Adrenal gland (tissue), 12 donors: ENCODE results near the gene ARHGEF16. TPM values are rescaled to one million over a fixed set of nuclear protein-coding genes. Genes with fewer than 3 reads are reported as not detected.

Experiments used
- DNase-seq, 7 donors: peaks; one replicate each; pipeline ENCODE4 v3.0.0-alpha.2; 2019 to 2020
- H3K27ac ChIP-seq, 5 donors: fragments of 200-600 bp; sonication (generic) in 4 of 5; 1 replicate in 3 of 5; 2 replicates in 2 of 5; pipeline versions ENCODE4 v1.5.1 to v1.8.0; 2016 to 2020; ENCODE audit warnings: mild to moderate bottlenecking in 1 of 5
- H3K27me3 ChIP-seq: fragments of 200-600 bp; 2 replicates; pipeline ENCODE4 v1.8.0; 2021
- H3K36me3 ChIP-seq, 2 donors: fragments of 200-600 bp; replicated peaks in 1 of 2; 1 replicate in 1 of 2; 2 replicates in 1 of 2; pipeline versions ENCODE4 v1.5.1 to v1.8.0; 2018 to 2022
- H3K4me1 ChIP-seq, 2 donors: fragments of 200-600 bp; replicated peaks in 1 of 2; 1 replicate in 1 of 2; 2 replicates in 1 of 2; pipeline versions ENCODE4 v1.5.1 to v1.8.0; 2018 to 2021
- H3K4me3 ChIP-seq, 4 donors: fragments of 200-600 bp; sonication (generic) in 3 of 4; one replicate each; pipeline ENCODE4 v1.5.1; 2016 to 2018
- H3K9me3 ChIP-seq, 3 donors: fragments of 200-600 bp; sonication (generic) in 1 of 3; replicated peaks in 1 of 3; 1 replicate in 2 of 3; 2 replicates in 1 of 3; pipeline versions ENCODE4 v1.5.1 to v1.8.0; 2016 to 2021
- POLR2A ChIP-seq, 2 donors: fragments of 450-650 bp; IDR thresholded peaks; one replicate each; pipeline ENCODE4 v1.6.1; 2017; ENCODE audit warnings: antibody characterized with exemption in 2 of 2, mild to moderate bottlenecking in 2 of 2, moderate library complexity in 1 of 2
- WGBS, 4 donors: extraction: QIAGEN DNeasy Blood & Tissue Kit in 2 of 4; methylation state at CpG; one replicate each; pipeline versions ENCODE4 v1.1.5 to v1.1.7; 2013 to 2017; 5-methylcytosine and 5-hydroxymethylcytosine counted together
- intact Hi-C, 2 donors: fragments of 100-400 bp; cut with DNase I; formaldehyde crosslinking; loops; one replicate each; pipeline versions ENCODE4 v1.14.1 to v1.15.0; 2022 to 2023
- polyA plus RNA-seq, 3 donors: library from polyadenylated mRNA; stranded (reverse); fragments of 200-250 nt in 2 of 3; fragments of 350-450 nt in 1 of 3; fragmentation: Illumina TruSeq in 1 of 3; extraction: RNeasy Lipid Tissue Mini Kit (QIAGEN cat#74804) in 1 of 3; gene quantifications; one replicate each; pipeline ENCODE4 v1.2.3, GENCODE V29; 2013 to 2014
- total RNA-seq, 9 donors: library from RNA; depleted of rRNA in 4 of 9; stranded (reverse); fragments of >200 nt in 4 of 9; fragments of 120-200 nt in 1 of 9; fragmentation: NEBNext Ultra II Directional in 1 of 9; extraction: Animal tissue kit (Norgen Biotek cat#: 25700) in 1 of 9; gene quantifications; one replicate each; pipeline versions ENCODE4 v1.1.0 to v1.2.4, GENCODE V29; 2013 to 2023
- TF ChIP-seq, protein P1 (sequence below), 6 experiments: fragments of 450-650 bp in 4 of 6; fragments of 200-600 bp in 2 of 6; sonication (generic) in 1 of 6; IDR thresholded peaks; 1 replicate in 5 of 6; 2 replicates in 1 of 6; pipeline versions ENCODE4 v1.5.1 to v1.8.0; 2016 to 2021; ENCODE audit warnings: antibody characterized with exemption in 6 of 6, mild to moderate bottlenecking in 2 of 6, moderate library complexity in 1 of 6
- donor health status: healthy with polysubstance abuse.
- donor health status: Bipolar disorder and iron deficiency.
- donor health status: DM: yes; HTN: yes; CAD: no.
- donor health status: DM: no; HTN: no; CAD: no.
- donor health status: DM: no; HTN: no; CAD: no.
- donor health status: DM: yes; HTN: yes; CAD: no.

ARHGEF16 gene
- total and polyA plus RNA-seq, 12 donors, result 0.11 to 3.1 (median 0.83) TPM

DNA sequence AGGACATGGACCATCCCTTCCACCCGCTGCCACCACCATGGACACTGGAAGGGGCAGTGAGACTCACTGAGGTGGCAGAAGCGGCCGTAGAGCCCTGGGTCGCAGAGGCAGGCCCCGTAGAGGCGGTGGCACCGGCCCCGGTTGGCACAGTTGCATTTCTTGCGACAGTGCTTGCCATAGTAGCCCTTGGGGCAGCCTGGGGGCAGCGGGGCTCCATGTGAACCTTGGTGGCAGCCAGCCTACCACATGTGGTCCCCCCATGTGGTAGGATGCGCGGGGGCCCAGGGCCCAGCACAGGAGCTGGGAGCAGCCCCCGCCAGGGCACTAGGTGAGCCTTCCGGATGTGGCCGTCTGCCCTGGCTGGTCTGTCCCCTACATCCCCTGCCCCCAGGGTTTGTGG, 51.6 kb downstream of the ARHGEF16 start:
- Histone ChIP-seq H3K27me3 (no peaks in the 10 kb centered on the region), H3K9me3 (no peaks in the 10 kb centered on the region), H3K4me1 (no peaks in the 10 kb centered on the region), H3K27ac (no peak overlapping the region), H3K36me3 (no peaks in the 10 kb centered on the region), H3K4me3 (no peak overlapping the region)
- 88 to 94% (median 93%) methylated on average over 10 to 15 of the region's 15 CpGs; no CpG with 5 or more reads in 1 of the 4 donors for WGBS, 4 donors
- TF ChIP-seq POLR2A (IDR thresholded peaks at IDR 0.05), result no peak
- TF ChIP-seq, protein P1, sequence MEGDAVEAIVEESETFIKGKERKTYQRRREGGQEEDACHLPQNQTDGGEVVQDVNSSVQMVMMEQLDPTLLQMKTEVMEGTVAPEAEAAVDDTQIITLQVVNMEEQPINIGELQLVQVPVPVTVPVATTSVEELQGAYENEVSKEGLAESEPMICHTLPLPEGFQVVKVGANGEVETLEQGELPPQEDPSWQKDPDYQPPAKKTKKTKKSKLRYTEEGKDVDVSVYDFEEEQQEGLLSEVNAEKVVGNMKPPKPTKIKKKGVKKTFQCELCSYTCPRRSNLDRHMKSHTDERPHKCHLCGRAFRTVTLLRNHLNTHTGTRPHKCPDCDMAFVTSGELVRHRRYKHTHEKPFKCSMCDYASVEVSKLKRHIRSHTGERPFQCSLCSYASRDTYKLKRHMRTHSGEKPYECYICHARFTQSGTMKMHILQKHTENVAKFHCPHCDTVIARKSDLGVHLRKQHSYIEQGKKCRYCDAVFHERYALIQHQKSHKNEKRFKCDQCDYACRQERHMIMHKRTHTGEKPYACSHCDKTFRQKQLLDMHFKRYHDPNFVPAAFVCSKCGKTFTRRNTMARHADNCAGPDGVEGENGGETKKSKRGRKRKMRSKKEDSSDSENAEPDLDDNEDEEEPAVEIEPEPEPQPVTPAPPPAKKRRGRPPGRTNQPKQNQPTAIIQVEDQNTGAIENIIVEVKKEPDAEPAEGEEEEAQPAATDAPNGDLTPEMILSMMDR (IDR thresholded peaks at IDR 0.05), result no peak
- intact Hi-C loops, result no loop called here
- DNase-seq, result no peak

DNA sequence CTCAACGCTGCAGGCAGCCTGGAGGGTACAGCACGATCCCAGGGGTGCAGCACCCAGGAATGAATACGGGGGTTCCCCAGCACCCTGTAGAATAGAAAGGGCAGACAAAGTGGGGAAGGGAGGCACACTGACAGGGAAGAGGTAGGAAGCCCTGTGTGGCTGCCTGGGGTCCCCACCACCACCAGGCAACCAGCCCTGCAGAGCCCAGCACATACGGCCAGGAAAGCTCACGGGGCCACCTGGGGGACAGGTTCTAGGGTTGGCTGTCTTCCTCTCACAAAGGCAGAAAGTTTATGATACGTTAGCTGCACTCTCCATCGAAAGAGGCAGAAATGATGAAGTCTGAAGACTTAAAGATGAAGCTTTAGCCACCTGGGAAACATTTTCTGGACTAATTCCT, 52.5 kb downstream of the ARHGEF16 start:
- Histone ChIP-seq H3K27me3 (no peaks in the 10 kb centered on the region), H3K36me3 (no peaks in the 10 kb centered on the region), H3K27ac (no peak overlapping the region), H3K4me3 (no peak overlapping the region), H3K9me3 (no peaks in the 10 kb centered on the region), H3K4me1 (no peaks in the 10 kb centered on the region)
- TF ChIP-seq, protein P1 (IDR thresholded peaks at IDR 0.05), result no peak
- no peak for TF ChIP-seq POLR2A (IDR thresholded peaks at IDR 0.05)
- DNase-seq, result no peak
- intact Hi-C loops, result no loop called here
- WGBS, 4 donors, result 62 to 84% (median 75%) methylated on average over 6 to 7 of the region's 7 CpGs

DNA sequence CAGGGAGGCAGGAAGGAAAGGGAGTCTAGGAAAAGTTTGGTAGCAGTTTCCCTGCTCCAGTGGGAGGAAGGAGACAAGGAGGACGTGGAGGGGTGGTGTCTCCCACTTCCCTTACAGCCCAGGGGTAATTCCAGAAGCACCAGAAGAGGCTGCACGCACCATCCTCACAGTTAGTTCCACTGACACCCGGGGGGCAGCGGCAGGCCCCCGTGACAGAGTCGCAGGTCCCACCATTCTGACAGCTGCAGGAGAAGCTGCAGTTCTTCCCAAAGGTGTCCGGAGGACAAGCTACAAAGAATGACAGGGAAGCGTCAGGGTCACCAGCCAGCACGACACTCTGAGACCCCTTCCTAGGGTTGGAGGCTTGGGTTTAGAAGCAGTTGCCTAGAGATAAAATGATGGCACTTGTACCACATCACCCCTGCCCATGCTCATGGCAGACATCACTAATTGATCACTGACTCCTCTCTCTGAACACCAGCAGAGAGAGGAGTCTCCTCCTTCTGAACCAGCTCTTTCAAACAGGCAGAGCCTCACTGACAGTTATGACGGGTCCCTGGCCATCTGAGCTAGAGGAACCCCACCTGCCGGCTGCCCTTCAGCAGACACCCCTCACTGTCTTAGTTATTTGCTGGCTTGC, 53.3 kb downstream of the ARHGEF16 start:
- Histone ChIP-seq H3K4me3 (no peak overlapping the region), H3K27ac (no peak overlapping the region), H3K4me1 (no peaks in the 10 kb centered on the region), H3K9me3 (no peaks in the 10 kb centered on the region), H3K27me3 (no peaks in the 10 kb centered on the region), H3K36me3 (no peaks in the 10 kb centered on the region)
- DNase-seq, result no peak
- TF ChIP-seq POLR2A (IDR thresholded peaks at IDR 0.05), result no peak
- TF ChIP-seq, protein P1 (IDR thresholded peaks at IDR 0.05), result no peak
- intact Hi-C loops, result no loop called here
- WGBS, 4 donors, result 75 to 84% (median 78%) methylated on average over 7 to 11 of the region's 11 CpGs

DNA sequence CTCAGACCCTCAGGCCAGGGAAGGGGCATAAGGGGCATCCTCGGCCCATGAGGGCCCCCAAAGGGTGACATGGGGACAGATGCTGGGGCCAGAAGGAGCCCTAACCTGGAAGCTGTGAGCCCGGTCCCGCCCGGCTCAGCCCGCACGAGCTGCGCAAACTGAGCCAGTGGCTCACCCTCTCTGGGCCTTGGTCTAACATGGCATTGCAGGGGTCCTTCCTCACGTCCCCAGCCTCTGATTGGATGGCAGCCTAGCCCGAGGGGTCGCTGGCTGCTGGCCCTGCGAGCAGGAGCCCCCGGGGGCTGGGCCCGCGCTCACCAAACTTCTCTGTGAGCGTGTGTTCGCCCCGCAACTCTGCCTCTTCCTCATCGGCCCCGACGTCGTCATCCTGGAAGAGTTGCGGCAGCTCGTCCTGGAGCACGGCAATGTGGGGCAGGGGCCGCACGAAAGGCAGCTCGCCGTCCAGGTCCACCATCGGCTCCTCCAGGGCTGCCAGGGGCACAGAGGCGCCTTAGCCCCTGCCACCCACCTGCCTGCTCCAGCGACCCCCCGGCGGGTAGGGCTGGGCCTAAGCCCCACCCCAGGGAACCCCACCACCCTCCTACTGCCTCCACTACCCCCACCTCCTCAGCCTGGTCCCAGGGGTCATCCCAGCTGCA, 54.4 kb downstream of the ARHGEF16 start:
- DNase-seq, result no peak
- H3K36me3 ChIP-seq, result no peaks in the 10 kb centered on the region
- no peaks in the 10 kb centered on the region for H3K4me1 ChIP-seq
- no peak for TF ChIP-seq POLR2A (IDR thresholded peaks at IDR 0.05)
- TF ChIP-seq, protein P1 (IDR thresholded peaks at IDR 0.05), result no peak
- no peak overlapping the region for H3K27ac ChIP-seq
- H3K9me3 ChIP-seq, result no peaks in the 10 kb centered on the region
- intact Hi-C loops, result no loop called here
- no peak overlapping the region for H3K4me3 ChIP-seq
- H3K27me3 ChIP-seq, result no peaks in the 10 kb centered on the region
- 86 to 88% (median 87%) methylated on average over 12 to 33 of the region's 33 CpGs for WGBS, 4 donors
